Measurements from ENCODE around the gene ZNF366.

Gene ZNF366

DNA sequence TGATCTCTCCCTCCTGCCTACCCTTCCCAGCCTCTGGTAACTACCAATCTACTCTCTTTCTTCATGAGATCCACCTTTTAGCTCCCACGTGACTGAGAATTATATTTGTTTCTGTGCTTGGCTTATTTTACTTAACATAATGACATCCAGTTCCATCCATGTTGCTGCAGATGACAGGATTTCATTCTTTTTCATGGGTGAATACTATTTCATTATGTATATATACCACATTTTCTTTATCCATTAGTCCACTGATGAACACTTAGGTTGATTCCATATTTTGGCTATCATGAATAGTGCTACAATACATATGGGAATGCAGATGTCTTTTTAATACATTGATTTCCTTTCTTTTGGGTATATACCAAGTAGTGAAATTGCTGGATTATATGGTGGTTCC lies 35.5 kb upstream of the ZNF366 start:
- TF ChIP-seq BHLHE40 (IDR thresholded peaks at IDR 0.05; ENCODE audit: borderline replicate concordance) (no peak), ARNT (IDR thresholded peaks at IDR 0.05) (no peak), FOXM1 (IDR thresholded peaks at IDR 0.05; ENCODE audit: borderline replicate concordance) (no peak), L3MBTL2 (conservative IDR thresholded peaks at IDR 0.05) (no peak), SUZ12 (IDR thresholded peaks at IDR 0.05) (no peak), LEF1 (IDR thresholded peaks at IDR 0.05; ENCODE audit: borderline replicate concordance) (no peak), NFRKB (IDR thresholded peaks at IDR 0.05) (no peak), TARDBP (IDR thresholded peaks at IDR 0.05) (no peak), ZNF384 (IDR thresholded peaks at IDR 0.05) (no peak), HDGF (IDR thresholded peaks at IDR 0.05; ENCODE audit: borderline replicate concordance) (no peak), CTBP1 (IDR thresholded peaks at IDR 0.05; ENCODE audit: borderline replicate concordance) (no peak), ELF4 (IDR thresholded peaks at IDR 0.05) (no peak), FOXK2 (IDR thresholded peaks at IDR 0.05) (no peak), SP1 (IDR thresholded peaks at IDR 0.05) (no peak), FOXA1 (IDR thresholded peaks at IDR 0.05) (no peak)
- TF ChIP-seq, protein P1, sequence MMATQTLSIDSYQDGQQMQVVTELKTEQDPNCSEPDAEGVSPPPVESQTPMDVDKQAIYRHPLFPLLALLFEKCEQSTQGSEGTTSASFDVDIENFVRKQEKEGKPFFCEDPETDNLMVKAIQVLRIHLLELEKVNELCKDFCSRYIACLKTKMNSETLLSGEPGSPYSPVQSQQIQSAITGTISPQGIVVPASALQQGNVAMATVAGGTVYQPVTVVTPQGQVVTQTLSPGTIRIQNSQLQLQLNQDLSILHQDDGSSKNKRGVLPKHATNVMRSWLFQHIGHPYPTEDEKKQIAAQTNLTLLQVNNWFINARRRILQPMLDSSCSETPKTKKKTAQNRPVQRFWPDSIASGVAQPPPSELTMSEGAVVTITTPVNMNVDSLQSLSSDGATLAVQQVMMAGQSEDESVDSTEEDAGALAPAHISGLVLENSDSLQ (IDR thresholded peaks at IDR 0.05): no peak
- ChIA-PET POLR2A (no interaction called here), CTCF (no interaction called here)
- DNase-seq (ENCODE audit: extremely low spot score): no peak

DNA sequence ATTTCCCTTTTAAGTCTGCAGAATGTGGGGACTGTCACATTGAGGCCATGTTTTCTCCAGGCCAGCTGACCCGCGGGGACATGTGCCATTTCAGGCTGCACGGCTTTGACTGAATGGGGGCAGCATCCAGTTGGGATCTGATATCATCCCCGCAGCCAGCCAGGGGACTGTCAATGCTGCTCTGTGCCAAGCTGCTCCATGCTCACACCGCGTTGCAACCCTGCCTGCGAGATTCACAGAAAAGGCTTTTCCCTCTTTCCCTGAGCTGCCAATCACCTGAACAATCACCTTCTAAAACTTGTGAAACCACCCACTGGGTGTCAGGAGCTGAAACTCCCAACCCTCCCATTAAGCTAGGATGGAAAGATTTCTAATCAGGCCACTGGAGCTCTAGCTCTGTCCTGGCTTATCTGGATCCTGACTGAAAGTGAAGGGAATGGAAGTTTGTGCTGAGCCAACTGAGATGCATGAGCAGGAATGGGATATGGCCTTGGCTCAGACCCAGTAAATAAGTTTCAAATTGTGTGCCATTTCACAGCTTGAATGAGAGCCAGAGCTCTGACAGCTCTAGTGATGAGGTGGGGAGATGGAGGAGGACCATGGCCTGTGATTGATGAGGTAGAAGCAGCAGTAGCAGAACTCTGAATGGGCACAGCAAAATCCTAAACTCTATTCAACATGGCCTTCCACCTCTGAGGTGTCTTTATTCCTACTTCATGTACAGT lies 34.5 kb upstream of the ZNF366 start:
- TF ChIP-seq FOXM1 (IDR thresholded peaks at IDR 0.05; ENCODE audit: borderline replicate concordance): no peak
- no peak for TF ChIP-seq BHLHE40 (IDR thresholded peaks at IDR 0.05; ENCODE audit: borderline replicate concordance)
- no peak for TF ChIP-seq SP1 (IDR thresholded peaks at IDR 0.05)
- no peak for TF ChIP-seq CTBP1 (IDR thresholded peaks at IDR 0.05; ENCODE audit: borderline replicate concordance)
- no peak for TF ChIP-seq LEF1 (IDR thresholded peaks at IDR 0.05; ENCODE audit: borderline replicate concordance)
- TF ChIP-seq L3MBTL2 (conservative IDR thresholded peaks at IDR 0.05): no peak
- no peak for TF ChIP-seq SUZ12 (IDR thresholded peaks at IDR 0.05)
- TF ChIP-seq HDGF (IDR thresholded peaks at IDR 0.05; ENCODE audit: borderline replicate concordance): no peak
- no peak for TF ChIP-seq ELF4 (IDR thresholded peaks at IDR 0.05)
- no peak for TF ChIP-seq FOXK2 (IDR thresholded peaks at IDR 0.05)
- no peak for TF ChIP-seq NFRKB (IDR thresholded peaks at IDR 0.05)
- TF ChIP-seq ZNF384 (IDR thresholded peaks at IDR 0.05): no peak
- no peak for TF ChIP-seq ARNT (IDR thresholded peaks at IDR 0.05)
- no peak for TF ChIP-seq TARDBP (IDR thresholded peaks at IDR 0.05)
- ChIA-PET CTCF (no interaction called here), POLR2A (no interaction called here)
- DNase-seq (ENCODE audit: extremely low spot score): no peak

DNA sequence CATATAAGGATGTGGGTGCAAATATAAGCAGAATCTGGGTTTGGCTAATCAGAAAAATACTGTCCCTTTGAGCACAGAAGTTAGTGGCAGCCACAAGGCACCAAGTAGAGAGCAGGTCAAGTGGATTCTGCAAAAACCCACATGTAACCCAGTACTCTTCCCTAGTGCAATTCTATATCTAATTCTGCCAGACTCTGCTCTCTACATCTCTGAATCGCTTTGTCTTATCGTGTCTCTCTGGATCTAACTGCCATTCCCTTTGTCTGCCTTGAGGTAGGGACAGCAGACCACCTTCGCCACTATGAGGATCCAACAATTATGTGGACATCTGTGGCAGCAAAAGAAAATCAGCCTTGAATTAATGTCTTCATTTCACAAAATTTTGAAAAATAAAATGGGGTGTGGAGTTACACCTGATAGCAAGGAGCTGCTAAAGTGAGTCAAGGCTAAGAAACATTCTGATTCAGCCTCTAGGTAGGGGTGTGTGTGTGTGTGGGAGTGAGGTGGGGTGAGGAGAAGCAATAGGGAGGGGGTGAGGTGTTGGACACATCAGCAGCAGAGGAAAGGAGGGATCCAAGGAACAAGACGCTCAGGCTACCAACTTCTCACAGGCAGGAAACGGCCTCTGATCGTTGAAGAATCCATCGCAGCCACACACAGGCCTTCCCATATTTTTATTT lies 33.7 kb upstream of the ZNF366 start:
- DNase-seq (ENCODE audit: extremely low spot score): no peak
- TF ChIP-seq ARNT (IDR thresholded peaks at IDR 0.05) (no peak), FOXA1 (IDR thresholded peaks at IDR 0.05) (no peak), LEF1 (IDR thresholded peaks at IDR 0.05; ENCODE audit: borderline replicate concordance) (no peak), FOXK2 (IDR thresholded peaks at IDR 0.05) (no peak), FOXM1 (IDR thresholded peaks at IDR 0.05; ENCODE audit: borderline replicate concordance) (no peak), SP1 (IDR thresholded peaks at IDR 0.05) (no peak), ELF4 (IDR thresholded peaks at IDR 0.05) (no peak), SUZ12 (IDR thresholded peaks at IDR 0.05) (no peak), TARDBP (IDR thresholded peaks at IDR 0.05) (no peak), BHLHE40 (IDR thresholded peaks at IDR 0.05; ENCODE audit: borderline replicate concordance) (no peak), CTBP1 (IDR thresholded peaks at IDR 0.05; ENCODE audit: borderline replicate concordance) (no peak), L3MBTL2 (conservative IDR thresholded peaks at IDR 0.05) (no peak), ZNF384 (IDR thresholded peaks at IDR 0.05) (no peak), HDGF (IDR thresholded peaks at IDR 0.05; ENCODE audit: borderline replicate concordance) (no peak), NFRKB (IDR thresholded peaks at IDR 0.05) (no peak)
- TF ChIP-seq, protein P1 (IDR thresholded peaks at IDR 0.05): no peak
- ChIA-PET POLR2A (no interaction called here), CTCF (no interaction called here)

DNA sequence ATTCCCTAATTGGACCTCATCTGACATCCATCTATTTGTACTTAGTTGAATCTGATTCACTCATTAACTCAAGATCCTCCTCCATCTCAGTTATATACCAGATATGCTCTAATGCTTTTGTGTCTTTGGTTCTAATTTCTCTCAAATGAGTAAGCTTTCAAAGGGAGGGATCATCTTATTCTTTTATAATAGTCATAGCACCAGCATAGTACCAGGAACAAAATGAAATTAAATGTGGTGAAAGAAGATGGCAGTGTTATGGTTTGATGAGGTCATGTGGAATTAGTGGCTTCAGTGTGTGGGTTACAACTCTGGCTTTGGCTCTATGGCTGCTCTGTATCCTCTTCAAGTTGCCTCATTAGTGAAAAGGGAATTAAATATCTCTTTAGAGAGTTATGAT lies 32.5 kb upstream of the ZNF366 start:
- ChIA-PET CTCF (no interaction called here), POLR2A (no interaction called here)
- DNase-seq (ENCODE audit: extremely low spot score): no peak
- TF ChIP-seq FOXM1 (IDR thresholded peaks at IDR 0.05; ENCODE audit: borderline replicate concordance) (no peak), CTBP1 (IDR thresholded peaks at IDR 0.05; ENCODE audit: borderline replicate concordance) (no peak), LEF1 (IDR thresholded peaks at IDR 0.05; ENCODE audit: borderline replicate concordance) (no peak), ZNF384 (IDR thresholded peaks at IDR 0.05) (no peak), SUZ12 (IDR thresholded peaks at IDR 0.05) (no peak)
- TF ChIP-seq, protein P1 (IDR thresholded peaks at IDR 0.05): no peak

DNA sequence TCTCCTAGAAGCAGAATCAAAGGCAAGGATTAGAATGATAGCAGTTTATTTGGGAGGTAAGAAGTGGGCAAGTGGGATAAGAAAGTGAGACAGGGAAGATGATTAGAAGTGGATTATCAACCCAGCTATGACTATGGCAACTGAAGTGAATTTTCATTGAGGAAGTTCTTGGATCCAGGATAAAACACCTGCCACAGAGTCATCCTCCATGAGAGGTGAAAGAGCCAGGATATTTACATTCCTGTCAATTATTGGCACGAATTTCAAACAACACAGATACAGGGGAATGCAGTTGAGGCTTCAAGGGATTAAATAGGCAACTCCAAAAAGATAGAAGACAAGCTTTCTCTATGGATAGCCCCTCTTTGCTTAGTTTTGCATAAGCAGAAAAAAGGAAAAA lies 31.8 kb upstream of the ZNF366 start:
- ChIA-PET POLR2A (no interaction called here), CTCF (no interaction called here)
- TF ChIP-seq NFRKB (IDR thresholded peaks at IDR 0.05): no peak
- no peak for TF ChIP-seq TARDBP (IDR thresholded peaks at IDR 0.05)
- TF ChIP-seq FOXA1 (IDR thresholded peaks at IDR 0.05): no peak
- no peak for TF ChIP-seq FOXK2 (IDR thresholded peaks at IDR 0.05)
- TF ChIP-seq SP1 (IDR thresholded peaks at IDR 0.05): no peak
- no peak for TF ChIP-seq SUZ12 (IDR thresholded peaks at IDR 0.05)
- no peak for DNase-seq (ENCODE audit: extremely low spot score)

DNA sequence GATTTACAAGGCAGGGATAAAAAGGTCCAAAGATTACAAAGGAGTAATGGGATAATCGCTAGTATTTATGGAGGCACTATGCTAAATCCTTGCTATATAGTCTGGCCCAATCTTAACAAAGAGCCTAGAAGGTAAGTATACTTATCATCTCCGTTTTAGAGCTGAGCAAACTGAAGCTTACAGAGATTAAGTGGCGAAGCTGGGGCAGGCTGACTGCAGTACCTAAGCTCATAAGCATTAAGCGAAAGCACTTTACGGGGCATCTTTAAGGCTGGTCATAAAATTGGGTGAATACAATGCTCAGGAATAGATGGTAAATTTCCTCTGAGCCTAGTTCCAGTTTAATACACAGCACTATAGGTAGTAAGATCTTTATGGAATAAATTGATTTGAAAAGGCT lies 30.0 kb upstream of the ZNF366 start:
- no peak for DNase-seq (ENCODE audit: extremely low spot score)
- CTCF ChIA-PET: no interaction called here
- POLR2A ChIA-PET: no interaction called here
- TF ChIP-seq SUZ12 (IDR thresholded peaks at IDR 0.05): no peak
- TF ChIP-seq FOXM1 (IDR thresholded peaks at IDR 0.05; ENCODE audit: borderline replicate concordance): no peak
- TF ChIP-seq LEF1 (IDR thresholded peaks at IDR 0.05; ENCODE audit: borderline replicate concordance): no peak
- TF ChIP-seq NFRKB (IDR thresholded peaks at IDR 0.05): no peak
- TF ChIP-seq L3MBTL2 (conservative IDR thresholded peaks at IDR 0.05): no peak
- no peak for TF ChIP-seq ZNF384 (IDR thresholded peaks at IDR 0.05)
- TF ChIP-seq FOXK2 (IDR thresholded peaks at IDR 0.05): no peak

All from HEK293T (cell line).